ENCODE results near the gene USHBP1. TPM values are rescaled to one million over a fixed set of nuclear protein-coding genes. Genes with fewer than 3 reads are reported as not detected.

The USHBP1 gene
- total and polyA plus RNA-seq, 10 of the 15 experiments (the other 5 are each of a cell fraction or from before 2014, with no cell fraction given) = 0.05 to 0.96 (median 0.22) TPM; not detected in 2

DNA sequence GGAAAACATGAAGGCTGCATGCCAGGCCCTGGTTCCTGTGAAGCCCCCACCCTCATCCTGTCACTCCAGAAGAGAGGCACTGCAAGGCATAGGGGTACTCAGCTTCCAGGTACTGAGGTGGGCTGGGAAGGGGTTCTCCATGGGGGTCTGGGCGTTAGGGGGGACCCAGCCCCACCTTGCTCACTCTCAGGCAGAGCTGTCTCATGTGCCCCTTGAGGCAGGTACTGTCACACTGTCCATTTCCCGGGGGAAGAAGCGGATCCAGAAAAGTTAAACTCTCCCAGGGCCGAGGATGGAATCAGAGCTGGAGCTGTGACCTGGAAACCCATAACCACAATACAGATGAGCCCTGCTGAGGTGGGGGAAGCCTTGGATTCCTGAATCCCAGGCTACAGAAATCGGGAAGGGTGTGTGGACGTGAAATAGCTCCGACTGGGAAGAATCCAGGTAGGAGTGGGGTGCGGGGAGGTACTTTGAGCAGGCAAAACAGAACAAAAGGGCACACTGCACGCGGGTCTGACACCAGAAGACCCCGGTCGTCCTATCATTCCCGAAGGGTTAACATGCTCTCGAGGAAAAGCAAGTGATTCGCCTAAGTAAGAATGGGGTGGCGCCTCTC lies 49.9 kb downstream of the USHBP1 start:
- Histone ChIP-seq H3K9ac (ENCODE audit: control insufficient read depth, insufficient read depth, low read length) (peak overlapping the region; percentile 80), H4K20me1 (ENCODE audit: control insufficient read depth, insufficient read depth) (no peaks in the 10 kb centered on the region), H3K4me2 (ENCODE audit: control insufficient read depth, insufficient read depth) (peak overlapping the region; percentile 98), H3K27me3 (replicated peaks in 1 of 2; ENCODE audit: control insufficient read depth in 2 of 2, insufficient read depth in 2 of 2, low read length in 1 of 2) (no peaks in the 10 kb centered on the region), H3K36me3 (ENCODE audit: control insufficient read depth in 2 of 2, insufficient read depth in 2 of 2, low read length in 1 of 2) (peaks cover 10 to 18% of the 10 kb centered on the region in 2 experiments; a peak in 3 of 4 replicates), H2AFZ (ENCODE audit: control insufficient read depth, low read depth, low read length) (peak overlapping the region; percentile 40), H3K4me3 (peak overlapping the region; percentile 67), H3K79me2 (ENCODE audit: control insufficient read depth, insufficient read depth, low read length) (no peaks in the 10 kb centered on the region; the same call in 1 of the 2 replicates), H3K9me3 (replicated peaks; ENCODE audit: control insufficient read depth, insufficient read depth, low read length) (no peaks in the 10 kb centered on the region), H3K4me1 (ENCODE audit: control insufficient read depth, insufficient read depth, low read length) (peaks cover 13% of the 10 kb centered on the region), H3K27ac (ENCODE audit: control insufficient read depth, insufficient read depth) (peak overlapping the region; percentile 80)
- SMC1A ChIA-PET (ENCODE audit: uncharacterized antibody, unreplicated experiment) = interaction anchor here (1.2 to 2.0 kb wide), 8 partner anchors 12 to 141 kb away, joined by 3 to 8 read pairs (median 5); partner anchors contain the start of genes BABAM1 and OCEL1
- in situ Hi-C loops (cut with MboI) (no loop called here), intact Hi-C loops (cut with micrococcal nuclease; ENCODE audit: unreplicated experiment) (no loop called here)
- CTCF ChIA-PET = interaction anchor here (0.5 to 2.4 kb wide), 7 partner anchors 9 to 500 kb away, joined by 3 to 9 read pairs (median 3); partner anchors contain the start of gene OCEL1
- FAIRE-seq = peak; percentile 59
- RAD21 ChIA-PET (ENCODE audit: unreplicated experiment) = interaction anchor here (0.9 to 2.4 kb wide), 9 partner anchors 12 to 149 kb away, joined by 3 to 18 read pairs (median 4); partner anchors contain the start of genes BABAM1, DDA1 and OCEL1
- POLR2A ChIA-PET = interaction anchor here (0.5 to 2.2 kb wide), 10 partner anchors 12 to 136 kb away, joined by 3 to 13 read pairs (median 4); partner anchors contain the start of genes ANKLE1, BABAM1 and OCEL1
- BruUV-seq (replicated peaks) = TSS peak; percentile 99
- WGBS (ENCODE audit: insufficient coverage, insufficient replicate concordance, low lambda C conversion rate, missing lambda C conversion rate) = 22% methylated on average over 16 of the region's 16 CpGs
- DNase-seq (ENCODE audit: low read depth, low spot score) = no peak
- ATAC-seq = no peak
- TF ChIP-seq POLR2AphosphoS2 (IDR thresholded peaks at IDR 0.05; ENCODE audit: low read depth, low read length) (no peak), WRNIP1 (IDR thresholded peaks at IDR 0.05; ENCODE audit: borderline replicate concordance, low read depth, low read length) (0 out of 2 replicates have a peak, but pooled peaks have one; percentile 14), RUNX3 (IDR thresholded peaks at IDR 0.05; ENCODE audit: low read length) (no peak)

DNA sequence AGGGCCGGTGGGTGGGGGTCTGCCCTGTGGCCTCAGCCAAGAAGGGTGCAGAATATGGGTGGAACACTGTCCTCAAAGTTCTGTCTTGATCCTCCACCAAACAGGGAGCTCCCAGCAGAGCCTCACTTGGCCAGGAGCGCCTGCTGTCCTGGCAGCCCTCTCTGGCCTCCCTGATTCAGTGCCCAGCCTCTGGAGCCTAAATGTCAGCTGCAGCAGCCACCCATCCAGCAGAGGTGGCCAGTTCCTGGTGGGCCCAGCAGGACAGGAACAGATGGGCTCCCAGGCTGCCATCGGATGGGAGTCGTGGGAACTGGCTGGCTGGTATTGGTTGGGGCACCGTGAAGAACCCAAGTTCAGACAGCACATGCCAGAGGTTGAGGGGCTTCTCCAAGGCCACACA lies 51.2 kb downstream of the USHBP1 start:
- H4K20me1 ChIP-seq (ENCODE audit: control insufficient read depth, insufficient read depth) = no peaks in the 10 kb centered on the region
- ChIA-PET RAD21 (ENCODE audit: unreplicated experiment) (no interaction called here), SMC1A (ENCODE audit: uncharacterized antibody, unreplicated experiment) (no interaction called here), POLR2A (no interaction called here), CTCF (no interaction called here)
- H3K36me3 ChIP-seq (ENCODE audit: control insufficient read depth in 2 of 2, insufficient read depth in 2 of 2, low read length in 1 of 2) = peaks cover 10 to 27% of the 10 kb centered on the region in 2 experiments; a peak in 3 of 4 replicates
- H3K27me3 ChIP-seq (replicated peaks in 1 of 2; ENCODE audit: control insufficient read depth in 2 of 2, insufficient read depth in 2 of 2, low read length in 1 of 2) = no peaks in the 10 kb centered on the region
- no peak overlapping the region for H3K4me2 ChIP-seq (ENCODE audit: control insufficient read depth, insufficient read depth)
- intact Hi-C loops (cut with micrococcal nuclease; ENCODE audit: unreplicated experiment) = no loop called here
- H2AFZ ChIP-seq (ENCODE audit: control insufficient read depth, low read depth, low read length) = no peak overlapping the region
- no peak for TF ChIP-seq JUNB (IDR thresholded peaks at IDR 0.05)
- no peak for TF ChIP-seq HDAC6 (IDR thresholded peaks at IDR 0.05; ENCODE audit: unreplicated experiment)
- no peak for TF ChIP-seq GATAD2B (conservative IDR thresholded peaks at IDR 0.05; ENCODE audit: low read depth)
- no peak for TF ChIP-seq TARDBP (IDR thresholded peaks at IDR 0.05; ENCODE audit: borderline replicate concordance)
- TF ChIP-seq, protein P1, sequence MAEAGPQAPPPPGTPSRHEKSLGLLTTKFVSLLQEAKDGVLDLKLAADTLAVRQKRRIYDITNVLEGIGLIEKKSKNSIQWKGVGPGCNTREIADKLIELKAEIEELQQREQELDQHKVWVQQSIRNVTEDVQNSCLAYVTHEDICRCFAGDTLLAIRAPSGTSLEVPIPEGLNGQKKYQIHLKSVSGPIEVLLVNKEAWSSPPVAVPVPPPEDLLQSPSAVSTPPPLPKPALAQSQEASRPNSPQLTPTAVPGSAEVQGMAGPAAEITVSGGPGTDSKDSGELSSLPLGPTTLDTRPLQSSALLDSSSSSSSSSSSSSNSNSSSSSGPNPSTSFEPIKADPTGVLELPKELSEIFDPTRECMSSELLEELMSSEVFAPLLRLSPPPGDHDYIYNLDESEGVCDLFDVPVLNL (IDR thresholded peaks at IDR 0.05; ENCODE audit: low read depth, low read length) = no peak
- no peak for TF ChIP-seq CBX3 (IDR thresholded peaks at IDR 0.05; ENCODE audit: borderline replicate concordance, low read depth)
- TF ChIP-seq SIX5 (IDR thresholded peaks at IDR 0.05; ENCODE audit: low read depth, low read length, severe bottlenecking) = no peak
- peak; percentile 44 for TF ChIP-seq POLR2A (IDR thresholded peaks at IDR 0.05; ENCODE audit: low read depth, low read length)
- peak; percentile 62; the same call in 1 of the 2 replicates for TF ChIP-seq POLR2AphosphoS5 (IDR thresholded peaks at IDR 0.05; ENCODE audit: low read length)
- no peaks in the 10 kb centered on the region; the same call in 1 of the 2 replicates for H3K79me2 ChIP-seq (ENCODE audit: control insufficient read depth, insufficient read depth, low read length)
- DNase-seq (ENCODE audit: low read depth, low spot score) (no peak), ATAC-seq (no peak), FAIRE-seq (no peak)
- no peak overlapping the region for H3K4me3 ChIP-seq
- H3K27ac ChIP-seq (ENCODE audit: control insufficient read depth, insufficient read depth) = no peak overlapping the region
- 97% methylated on average over 5 of the region's 5 CpGs for WGBS (ENCODE audit: insufficient coverage, insufficient replicate concordance, low lambda C conversion rate, missing lambda C conversion rate)
- no peaks in the 10 kb centered on the region for H3K9me3 ChIP-seq (replicated peaks; ENCODE audit: control insufficient read depth, insufficient read depth, low read length)
- in situ Hi-C loops (cut with MboI) = no loop called here
- BruUV-seq (replicated peaks) = no TSS peak
- H3K9ac ChIP-seq (ENCODE audit: control insufficient read depth, insufficient read depth, low read length) = no peak overlapping the region
- peaks cover 13% of the 10 kb centered on the region for H3K4me1 ChIP-seq (ENCODE audit: control insufficient read depth, insufficient read depth, low read length)

All from GM12878 (cell line).